HG03460 (cell line): Measurements from ENCODE around the gene TMEM217.
"Not testable (repeated sequence)": the region's sequence is repeated elsewhere in the genome, so short reads cannot be mapped to it uniquely, and the experiment has no call there.

Experiments
- ATAC-seq: cut with Tn5 transposase; IDR thresholded peaks from one replicate; pipeline ENCODE4 v1.9.1; 2021; ENCODE audit not compliant: unreplicated experiment

The TMEM217 gene

DNA sequence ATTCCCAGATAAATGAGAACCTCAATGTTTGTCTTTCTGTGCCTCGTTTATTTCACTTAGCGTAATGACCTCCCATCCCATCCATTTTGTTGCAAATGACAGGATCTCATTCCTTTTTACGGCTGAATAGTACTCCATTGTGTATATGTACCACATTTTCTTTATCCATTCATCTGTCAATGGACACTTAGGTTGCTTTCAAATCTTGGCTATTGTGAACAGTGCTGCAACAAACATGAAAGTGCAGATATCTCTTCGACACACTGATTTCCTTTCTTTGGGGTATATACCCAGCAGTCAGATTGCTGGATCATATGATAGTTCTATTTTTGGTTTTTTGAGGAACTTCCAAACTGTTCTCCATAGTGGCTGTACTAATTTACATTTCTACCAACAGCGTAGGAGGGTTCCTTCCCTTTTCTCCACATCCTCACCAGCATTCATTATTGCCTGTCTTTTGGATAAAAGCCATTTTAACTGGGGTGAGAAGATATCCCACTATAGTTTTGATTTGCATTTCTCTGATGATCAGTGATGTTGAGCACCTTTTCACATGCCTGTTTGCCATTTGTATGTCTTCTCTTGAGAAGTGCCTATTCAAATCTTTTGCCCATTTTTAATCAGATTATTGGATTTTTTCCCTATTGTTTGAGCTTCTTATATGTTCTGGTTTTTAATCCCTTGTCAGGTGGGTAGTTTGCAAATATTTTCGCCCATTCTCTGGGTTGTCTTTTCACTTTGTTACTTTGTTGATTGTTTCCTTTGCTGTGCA lies 71.8 kb downstream of the TMEM217 start:
- not testable (repeated sequence) for ATAC-seq

DNA sequence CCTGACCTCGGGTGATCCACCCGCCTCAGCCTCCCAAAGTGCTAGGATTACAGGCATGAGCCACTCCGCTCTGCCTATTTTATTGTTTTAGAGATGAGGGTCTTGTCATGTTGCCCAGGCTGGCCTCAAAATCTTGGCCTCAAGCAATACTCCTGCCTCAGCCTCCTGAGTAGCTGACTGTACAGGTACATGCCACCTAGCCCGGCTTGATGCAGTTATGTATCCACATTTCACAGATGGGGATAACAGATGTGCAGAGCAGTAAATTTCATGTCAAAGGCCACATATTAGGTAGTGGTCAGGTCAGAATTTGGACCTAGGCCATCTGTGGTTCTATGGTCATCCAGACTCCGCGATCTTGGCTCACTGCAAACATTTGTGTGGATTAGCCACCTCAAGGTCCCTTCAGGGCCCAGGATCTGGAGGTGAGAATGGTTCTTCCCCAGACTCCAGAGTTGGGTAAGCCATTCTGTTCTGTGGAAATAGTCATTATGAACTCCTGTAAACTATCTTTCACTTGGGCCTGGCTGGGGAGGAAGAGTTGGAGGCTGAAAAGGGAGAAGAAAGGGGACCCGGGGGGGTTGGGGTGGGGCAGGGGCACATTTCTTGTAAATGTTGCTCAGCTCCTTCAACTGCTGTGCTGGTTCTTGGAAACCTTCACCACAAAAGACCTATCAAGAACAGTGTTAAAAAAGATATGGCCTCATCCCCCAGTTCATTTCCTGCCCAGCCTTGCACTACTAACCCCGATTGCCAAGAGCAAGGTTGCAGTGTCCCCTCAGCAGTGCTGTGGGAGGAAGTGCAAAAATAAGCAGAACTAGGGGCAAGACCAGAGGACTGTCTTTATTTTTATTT lies 75.0 kb downstream of the TMEM217 start:
- ATAC-seq: no peak

DNA sequence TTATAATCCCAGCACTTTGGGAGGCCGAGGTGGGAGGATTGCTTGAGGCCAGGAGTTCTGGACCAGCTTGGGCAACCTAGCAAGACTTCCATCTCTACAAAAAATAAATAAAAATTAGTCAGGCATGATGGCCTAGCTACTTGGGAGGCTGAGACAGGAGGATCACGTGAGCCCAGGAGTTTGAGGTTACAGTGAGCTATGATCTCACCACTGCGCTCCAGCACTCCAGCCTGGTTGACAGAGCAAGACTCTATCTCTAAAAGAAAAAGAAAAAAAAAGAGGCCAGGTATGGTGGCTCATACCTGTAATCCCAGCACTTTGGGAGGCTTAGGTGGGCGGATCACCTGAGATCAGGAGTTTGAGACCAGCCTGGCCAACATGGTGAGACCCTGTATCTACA lies 77.3 kb downstream of the TMEM217 start:
- not testable (repeated sequence) for ATAC-seq

DNA sequence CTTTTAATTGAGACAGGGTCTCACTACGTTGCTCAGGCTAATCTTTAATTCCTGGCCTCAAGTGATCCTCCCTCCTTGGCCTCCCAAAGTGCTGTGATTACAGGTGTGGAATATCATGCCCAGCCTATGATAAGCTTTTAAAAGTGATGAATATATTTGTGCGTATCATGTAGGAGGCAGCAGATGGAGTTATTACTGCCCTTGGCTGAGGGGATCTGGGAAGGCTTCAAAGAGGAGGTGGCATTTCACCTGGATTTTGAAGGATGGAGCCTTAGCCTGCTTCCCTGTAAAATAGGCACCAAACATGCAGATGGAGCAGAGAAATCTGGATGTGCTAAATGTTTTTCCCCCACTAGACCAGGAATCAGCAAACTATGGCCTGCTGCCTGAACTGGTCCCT lies 77.9 kb downstream of the TMEM217 start:
- no peak for ATAC-seq

DNA sequence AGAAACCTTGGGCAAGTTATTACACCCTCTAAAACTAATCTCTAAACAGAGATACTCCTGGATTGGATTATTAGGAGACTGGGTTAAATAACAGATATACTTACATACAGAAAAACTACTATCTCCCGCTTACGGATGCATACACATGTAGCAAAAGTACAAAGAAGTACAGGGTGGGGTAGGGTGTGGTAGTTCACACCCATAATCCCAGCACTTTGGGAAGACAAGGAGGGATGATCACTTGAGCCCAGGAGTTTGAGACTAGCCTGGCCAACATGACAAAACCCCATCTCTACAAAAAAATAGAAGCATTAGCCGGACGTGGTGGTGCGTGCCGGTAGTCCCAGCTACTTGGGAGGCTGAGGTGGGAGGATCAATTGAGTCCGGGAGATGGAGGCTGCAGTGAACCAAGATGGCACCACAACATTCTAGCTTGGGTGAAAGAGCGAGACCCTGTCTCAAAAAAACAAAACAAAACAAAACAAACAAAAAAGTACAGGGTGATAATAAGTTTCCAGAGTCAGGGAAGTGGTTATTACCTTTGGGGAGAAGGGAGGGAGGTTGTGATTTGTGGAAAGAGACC lies 79.9 kb downstream of the TMEM217 start:
- ATAC-seq: no peak

DNA sequence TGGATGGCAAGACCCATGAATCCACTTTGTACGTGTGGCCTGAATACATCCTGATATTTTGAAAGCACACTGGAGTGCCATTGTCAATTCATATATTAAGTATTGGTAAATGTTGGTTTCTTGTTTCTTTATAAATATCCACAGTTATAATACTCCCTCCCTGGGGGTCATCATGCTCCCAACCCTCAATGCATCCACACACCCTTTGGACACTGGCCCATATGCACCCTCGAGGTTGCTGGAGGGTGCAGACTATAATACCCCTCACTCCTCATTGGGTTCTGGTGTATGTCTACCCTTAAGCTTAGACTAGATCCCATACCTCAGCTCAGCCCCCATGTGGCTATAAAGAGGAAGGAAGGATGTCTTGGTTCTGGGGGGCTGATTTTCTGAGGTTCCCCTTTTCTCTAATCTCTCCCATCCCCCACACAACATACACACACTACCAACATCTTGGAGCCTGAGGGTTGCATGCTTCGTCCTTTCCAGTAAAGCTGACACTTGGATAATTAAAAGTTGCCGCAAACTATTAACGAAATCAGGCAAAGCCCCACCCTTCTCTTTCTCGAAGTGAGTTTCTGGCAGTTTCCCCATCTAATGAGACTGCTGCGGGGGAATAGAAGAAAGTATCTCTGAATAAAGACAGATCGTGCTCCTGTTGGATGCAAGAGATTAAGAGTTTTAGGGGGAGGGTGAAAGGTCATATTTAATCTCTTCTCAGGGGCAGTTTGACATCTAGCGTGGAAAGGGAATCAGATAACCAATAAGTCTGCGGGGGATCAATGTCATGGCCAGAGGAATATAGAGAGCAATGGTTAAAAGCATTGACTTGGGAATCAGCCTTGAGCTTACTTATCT lies 80.6 kb downstream of the TMEM217 start:
- no peak for ATAC-seq

DNA sequence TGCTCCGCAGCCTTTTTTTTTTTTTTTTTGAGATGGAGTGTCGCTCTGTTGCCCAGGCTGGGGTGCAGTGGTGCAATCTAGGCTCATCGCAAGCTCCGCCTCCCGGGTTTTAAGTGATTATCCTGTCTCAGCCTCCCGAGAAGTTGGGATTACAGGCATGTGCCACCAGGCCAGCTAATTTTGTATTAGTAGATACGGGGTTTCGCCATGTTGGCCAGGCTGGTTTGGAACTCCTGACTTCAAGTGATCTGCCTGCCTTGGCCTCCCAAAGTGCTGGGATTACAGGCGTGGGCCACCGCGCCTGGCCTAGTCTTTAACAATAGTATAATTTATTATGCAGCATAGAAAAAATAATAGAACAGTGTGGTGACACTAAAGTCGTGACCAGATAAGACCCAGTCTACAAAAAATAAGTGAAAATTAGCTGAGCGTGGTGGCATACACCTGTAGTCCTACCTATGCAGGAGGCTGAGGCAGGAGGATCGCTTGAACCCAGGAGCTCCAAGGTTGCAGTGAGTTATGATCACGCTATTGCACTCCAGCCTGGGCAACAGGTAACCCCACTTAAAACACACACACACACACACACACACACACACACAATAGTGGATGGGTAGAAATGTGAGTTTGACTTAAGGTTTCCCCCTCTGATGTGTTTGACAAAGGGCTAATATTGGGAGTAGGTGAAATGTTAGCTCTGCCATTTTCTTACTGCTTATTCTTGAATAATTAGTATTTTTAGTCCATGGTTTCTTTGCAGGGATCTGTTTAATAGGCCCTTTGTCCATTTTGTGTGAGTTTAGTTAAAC lies 81.5 kb downstream of the TMEM217 start:
- no peak for ATAC-seq

DNA sequence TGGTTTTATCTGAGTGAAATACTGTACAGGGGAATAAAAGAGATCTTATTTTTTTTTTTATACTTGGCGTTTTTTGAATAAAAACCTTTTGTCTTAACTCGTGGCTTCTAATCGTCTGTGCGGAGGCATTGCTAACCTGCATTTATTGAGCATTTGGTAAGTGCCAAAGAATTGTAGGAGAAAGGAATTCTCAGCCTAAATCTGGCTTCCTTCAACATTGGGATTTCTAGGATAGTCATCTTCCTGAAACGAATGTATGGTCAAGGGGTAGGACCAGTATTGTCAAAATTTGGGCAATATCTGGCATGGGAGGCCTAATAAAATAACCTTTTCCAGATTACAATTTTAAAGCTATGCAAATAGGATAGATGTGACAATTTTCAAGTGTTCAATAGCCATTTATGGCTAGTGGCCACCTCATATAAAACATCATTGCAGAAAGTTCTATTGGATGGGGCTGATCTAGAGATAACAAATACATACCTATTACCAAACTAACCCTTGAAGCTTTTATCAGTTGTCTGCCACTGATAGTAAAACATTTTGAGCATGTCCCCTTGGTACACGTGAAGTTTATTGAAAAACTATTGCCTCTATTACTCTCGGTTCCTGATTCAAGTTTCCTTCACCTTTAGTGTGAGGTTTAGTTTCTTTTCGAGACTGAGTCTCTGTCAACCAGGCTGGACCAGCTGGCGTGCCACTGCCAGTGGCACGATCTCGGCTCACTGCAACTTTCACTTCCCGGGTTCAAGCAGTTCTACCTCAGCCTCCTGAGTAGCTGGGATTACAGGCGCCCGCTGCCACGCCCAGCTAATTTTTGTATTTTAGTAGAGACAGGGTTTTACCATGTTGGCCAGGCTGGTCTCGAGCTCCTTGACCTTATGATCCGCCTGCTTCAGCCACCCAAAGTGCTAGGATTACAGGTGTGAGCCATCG lies 82.3 kb downstream of the TMEM217 start:
- ATAC-seq: no peak

DNA sequence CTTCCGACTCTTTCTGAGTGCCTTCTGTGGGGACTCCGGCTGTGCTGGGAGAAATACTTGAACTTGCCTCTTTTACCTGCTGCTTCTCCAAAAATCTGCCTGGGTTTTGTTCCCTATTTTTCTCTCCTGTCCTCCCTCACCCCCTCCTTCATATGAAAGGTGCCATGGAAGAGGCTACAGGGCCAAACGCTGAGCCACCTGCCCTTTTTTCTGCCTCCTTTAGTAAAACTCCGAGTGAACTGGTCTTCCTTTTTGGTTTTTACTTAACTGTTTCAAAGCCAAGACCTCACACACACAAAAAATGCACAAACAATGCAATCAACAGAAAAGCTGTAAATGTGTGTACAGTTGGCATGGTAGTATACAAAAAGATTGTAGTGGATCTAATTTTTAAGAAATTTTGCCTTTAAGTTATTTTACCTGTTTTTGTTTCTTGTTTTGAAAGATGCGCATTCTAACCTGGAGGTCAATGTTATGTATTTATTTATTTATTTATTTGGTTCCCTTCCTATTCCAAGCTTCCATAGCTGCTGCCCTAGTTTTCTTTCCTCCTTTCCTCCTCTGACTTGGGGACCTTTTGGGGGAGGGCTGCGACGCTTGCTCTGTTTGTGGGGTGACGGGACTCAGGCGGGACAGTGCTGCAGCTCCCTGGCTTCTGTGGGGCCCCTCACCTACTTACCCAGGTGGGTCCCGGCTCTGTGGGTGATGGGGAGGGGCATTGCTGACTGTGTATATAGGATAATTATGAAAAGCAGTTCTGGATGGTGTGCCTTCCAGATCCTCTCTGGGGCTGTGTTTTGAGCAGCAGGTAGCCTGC lies 83.2 kb downstream of the TMEM217 start:
- ATAC-seq: no peak

DNA sequence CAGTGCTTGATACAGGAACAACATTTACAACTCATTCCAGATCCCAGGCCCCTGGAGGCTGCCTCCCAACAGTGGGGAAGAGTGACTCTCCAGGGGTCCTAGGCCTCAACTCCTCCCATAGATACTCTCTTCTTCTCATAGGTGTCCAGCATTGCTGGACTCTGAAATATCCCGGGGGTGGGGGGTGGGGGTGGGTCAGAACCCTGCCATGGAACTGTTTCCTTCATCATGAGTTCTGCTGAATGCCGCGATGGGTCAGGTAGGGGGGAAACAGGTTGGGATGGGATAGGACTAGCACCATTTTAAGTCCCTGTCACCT lies 83.8 kb downstream of the TMEM217 start:
- ATAC-seq: no peak

DNA sequence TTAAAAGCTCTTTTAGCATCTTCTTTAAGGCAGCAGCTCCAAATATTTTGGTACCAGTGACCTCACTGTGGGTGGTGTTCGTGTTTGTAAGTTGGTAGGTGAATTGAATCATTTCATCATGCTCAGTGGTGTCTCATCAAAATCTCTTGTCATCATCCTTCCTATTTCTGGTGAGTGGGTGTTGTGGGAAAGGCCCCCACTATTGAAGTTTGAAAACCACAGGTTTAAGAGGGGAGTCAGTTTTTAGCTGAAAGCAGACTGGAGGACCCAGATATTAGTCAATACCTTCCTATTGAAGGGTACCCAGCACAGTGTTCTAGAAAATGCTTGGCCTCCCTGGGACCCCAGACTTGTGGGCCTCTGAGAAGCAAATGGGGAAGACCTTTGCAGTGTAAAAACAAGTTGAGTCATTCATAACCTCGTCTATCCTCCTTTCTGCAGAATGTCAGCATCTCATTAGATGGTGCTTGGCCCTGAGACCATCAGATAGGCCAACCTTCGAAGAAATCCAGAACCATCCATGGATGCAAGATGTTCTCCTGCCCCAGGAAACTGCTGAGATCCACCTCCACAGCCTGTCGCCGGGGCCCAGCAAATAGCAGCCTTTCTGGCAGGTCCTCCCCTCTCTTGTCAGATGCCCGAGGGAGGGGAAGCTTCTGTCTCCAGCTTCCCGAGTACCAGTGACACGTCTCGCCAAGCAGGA lies 84.3 kb downstream of the TMEM217 start:
- ATAC-seq: no peak

DNA sequence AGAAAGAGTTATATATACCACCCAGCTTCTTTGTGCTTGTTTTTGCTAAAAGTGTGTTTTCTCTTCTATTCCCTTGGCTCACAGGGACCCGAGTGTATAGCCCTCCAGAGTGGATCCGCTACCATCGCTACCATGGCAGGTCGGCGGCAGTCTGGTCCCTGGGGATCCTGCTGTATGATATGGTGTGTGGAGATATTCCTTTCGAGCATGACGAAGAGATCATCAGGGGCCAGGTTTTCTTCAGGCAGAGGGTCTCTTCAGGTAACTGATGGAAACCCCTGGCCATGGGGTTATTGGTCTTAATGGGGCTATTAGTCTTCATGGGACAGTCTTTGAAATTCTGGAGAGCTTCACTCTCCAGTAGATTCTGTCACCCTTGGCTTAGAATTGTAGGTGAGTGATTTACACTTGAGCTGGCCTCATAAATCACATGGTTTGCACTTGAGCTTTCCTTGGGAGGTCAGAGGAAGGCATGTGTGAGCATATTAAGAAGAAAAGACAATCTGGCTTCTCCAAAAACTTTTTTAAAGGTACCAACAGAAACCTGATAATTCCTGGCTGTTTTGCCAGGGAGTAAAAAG lies 84.9 kb downstream of the TMEM217 start:
- no peak for ATAC-seq

DNA sequence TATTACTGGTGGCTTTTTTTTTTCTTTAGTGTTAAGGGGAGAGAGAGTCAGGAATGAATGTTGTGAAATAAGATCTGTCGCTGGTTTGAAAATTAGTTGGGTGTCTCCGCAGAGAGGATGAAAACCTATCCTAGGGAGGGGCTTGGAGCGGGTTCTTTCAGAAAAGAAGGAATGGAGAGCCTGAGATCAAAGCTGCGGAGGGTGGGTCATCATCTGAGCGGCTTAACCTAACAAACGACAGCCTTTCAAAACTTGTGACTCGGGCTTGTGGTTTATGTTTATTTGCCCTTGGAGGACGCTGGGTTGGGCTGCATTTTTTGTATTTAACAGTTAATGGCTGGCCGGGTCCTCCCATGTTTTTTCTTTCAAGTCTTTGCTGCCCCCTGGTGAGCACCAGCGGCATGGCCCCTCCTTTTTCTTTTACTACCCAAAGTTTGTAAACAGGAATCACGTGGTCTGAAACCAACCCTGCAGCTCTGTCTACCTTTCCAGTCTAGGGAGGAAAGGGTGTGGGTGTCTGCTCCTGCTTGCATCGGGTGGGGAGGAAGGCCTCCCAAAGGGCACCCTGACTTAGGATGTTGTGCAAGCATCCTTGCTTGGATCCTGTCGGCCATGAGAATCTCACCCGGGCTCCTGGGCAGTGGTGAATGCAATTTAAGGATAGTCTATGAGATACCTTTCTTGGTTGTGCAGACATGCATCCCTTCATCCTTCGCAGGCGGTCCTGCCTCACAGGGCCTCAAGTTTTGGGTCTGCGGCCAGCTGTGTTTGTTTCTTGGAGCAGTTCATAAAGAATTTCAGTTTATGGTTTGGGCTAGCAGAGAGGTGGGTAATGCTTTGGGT lies 85.8 kb downstream of the TMEM217 start:
- peak; percentile 18 for ATAC-seq

DNA sequence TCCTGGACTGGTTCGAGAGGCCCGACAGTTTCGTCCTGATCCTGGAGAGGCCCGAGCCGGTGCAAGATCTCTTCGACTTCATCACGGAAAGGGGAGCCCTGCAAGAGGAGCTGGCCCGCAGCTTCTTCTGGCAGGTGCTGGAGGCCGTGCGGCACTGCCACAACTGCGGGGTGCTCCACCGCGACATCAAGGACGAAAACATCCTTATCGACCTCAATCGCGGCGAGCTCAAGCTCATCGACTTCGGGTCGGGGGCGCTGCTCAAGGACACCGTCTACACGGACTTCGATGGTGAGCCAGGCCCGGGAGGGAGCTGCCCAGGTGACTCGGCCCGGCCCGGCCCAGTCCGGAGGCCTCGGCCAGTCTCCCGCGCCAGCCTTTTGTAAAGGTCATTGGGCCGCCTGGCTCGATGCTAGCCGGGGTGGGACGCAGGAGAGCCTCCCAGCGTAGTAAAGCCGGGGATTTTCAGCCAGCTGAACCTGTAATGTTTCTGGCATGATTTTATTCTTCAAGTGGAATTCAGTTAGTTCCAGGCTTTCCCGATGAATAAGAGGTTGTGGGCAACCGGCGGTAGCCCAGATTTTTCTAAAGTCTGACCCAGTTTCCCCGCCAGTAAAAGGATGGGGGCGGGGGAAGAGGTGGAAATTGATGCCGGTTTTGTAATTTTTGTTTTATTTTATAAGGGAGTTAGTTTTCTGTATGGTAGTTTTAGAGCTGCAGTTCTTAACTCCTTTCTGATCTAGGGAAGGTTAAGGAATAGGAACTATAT lies 86.6 kb downstream of the TMEM217 start:
- peak; percentile 1 for ATAC-seq

DNA sequence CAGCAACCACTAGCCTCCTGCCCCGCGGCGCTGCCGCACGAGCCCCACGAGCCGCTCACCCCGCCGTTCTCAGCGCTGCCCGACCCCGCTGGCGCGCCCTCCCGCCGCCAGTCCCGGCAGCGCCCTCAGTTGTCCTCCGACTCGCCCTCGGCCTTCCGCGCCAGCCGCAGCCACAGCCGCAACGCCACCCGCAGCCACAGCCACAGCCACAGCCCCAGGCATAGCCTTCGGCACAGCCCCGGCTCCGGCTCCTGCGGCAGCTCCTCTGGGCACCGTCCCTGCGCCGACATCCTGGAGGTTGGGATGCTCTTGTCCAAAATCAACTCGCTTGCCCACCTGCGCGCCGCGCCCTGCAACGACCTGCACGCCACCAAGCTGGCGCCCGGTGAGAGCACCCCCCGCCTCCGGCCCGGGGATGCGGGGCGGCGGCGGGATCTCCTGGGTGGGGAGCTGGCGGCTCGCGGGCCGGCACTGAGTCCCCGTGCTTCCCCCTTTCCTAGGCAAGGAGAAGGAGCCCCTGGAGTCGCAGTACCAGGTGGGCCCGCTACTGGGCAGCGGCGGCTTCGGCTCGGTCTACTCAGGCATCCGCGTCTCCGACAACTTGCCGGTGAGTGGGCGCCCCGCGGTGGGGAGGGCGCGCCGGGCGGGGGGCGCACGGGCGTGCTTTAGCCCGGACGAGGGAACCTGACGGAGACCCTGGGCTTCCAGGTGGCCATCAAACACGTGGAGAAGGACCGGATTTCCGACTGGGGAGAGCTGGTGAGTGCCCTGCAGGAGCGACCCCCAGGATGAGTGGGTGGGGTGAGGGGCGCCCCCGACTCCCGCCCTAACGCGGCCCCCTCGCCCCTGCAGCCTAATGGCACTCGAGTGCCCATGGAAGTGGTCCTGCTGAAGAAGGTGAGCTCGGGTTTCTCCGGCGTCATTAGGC lies 87.4 kb downstream of the TMEM217 start:
- peak; percentile 24 for ATAC-seq
